CMK (cell line): ENCODE results near the gene ABLIM1.

Experiments
- DNase-seq: peaks from one replicate; pipeline ENCODE4 v3.0.0-alpha.2; 2010; ENCODE audit warnings: low read depth

ABLIM1 gene

DNA sequence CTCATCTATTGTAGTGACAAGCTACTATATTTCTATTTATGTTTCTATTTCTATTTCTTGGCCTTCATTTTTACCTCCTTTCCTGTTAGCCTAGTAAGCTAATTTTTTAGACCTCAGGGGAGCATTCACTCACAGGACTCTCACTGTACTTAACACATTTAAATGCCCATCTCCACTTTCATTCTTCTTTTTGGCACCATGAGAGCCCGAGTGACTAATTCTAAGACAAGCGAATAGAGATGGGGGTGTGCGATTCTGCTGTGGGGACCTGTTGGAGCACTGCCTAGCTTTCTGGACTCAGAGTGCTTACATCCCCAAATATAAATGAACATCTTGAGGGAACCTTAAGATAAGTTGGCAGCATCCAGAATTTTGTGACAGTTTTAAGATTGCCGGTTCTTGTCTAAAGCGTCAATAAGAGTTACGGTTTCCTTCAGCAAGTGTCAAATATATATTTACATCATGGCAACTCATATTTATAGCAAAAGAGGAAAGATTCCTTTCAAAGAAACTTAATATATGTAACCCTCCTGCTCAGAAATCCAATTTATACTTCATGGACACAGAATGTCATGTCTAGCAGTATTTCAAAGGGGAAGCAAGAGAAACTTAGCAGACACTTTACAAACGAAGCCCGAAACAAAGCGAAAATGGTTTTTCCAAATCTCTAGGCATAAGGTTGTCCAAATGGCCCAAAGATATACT lies 199.7 kb downstream of the ABLIM1 start:
- DNase-seq: no peak

DNA sequence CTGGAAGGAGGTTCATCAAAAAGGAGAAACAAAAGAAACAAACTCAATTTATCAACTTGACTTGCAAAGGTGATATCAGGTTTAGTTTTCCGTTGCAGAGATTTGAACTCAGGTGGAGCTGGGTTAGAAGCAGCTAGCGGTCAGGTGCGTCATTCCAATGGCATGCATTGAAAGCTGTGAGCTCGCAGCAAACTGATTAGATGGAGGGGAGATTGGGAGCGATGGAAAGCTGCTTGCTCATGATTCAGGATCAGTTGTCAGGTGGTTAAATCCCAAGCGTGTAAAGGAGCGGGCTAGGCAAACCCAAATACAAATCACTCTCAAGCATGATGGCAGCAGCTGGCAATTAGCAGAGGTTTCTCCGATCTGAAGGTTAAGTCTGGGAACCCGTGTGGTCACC lies 204.5 kb downstream of the ABLIM1 start:
- DNase-seq: no peak

DNA sequence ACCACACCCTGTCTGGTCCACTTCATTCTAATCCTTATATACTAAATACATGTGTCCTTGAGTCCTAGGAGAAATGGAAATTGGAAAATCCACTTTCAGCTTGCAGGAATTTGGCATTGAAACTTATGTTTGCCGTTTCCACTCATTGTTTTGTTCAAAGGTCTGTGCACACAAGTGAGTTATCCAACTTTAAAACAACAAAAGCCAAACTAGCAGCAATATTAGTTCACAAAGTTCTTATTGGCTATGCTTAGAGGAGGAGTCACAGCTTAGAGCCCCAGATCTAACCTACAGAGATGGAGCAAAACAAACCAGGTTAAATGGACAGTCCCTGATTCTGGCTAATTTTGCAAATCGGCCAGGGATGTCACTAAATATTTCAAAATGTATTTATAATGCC lies 209.2 kb downstream of the ABLIM1 start:
- DNase-seq: no peak

DNA sequence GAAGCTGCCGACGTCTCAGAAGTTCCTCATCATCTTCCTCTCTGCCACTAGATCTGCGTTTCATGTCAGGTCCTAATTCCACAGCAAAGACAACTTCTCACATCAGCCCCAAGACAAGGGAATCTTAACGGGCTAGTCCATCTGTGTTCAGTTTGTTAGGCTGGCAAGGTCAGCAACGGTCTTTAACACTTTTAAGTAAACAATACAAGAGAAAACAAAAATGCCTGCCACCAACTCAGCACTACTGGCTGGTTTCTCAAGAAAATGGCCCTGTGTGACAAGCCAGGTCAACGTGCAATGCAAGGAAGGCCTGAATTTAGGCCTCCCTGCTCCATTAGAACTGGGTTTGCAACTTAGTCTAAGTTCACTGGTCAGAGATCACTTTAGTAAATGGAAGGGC lies 212.7 kb downstream of the ABLIM1 start:
- DNase-seq: no peak

DNA sequence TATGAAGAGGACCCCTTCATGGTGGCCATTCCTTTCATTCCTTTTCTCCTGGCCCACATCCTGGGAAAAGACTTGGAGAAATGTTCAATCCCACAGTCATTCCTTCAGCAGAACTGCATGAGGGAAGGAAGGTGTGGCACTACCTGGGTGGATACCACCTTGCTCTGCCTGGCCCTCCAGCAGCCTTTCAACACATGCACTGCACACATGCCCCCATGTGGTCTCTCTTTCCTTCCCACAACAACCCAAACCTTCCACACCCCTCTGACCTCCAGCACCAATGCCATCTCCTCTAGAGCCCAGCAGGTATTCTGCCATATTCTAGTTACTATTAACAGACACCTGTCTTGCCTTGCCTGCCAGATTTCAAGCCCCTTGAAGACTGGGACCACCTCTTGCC lies 213.3 kb downstream of the ABLIM1 start:
- DNase-seq: no peak

DNA sequence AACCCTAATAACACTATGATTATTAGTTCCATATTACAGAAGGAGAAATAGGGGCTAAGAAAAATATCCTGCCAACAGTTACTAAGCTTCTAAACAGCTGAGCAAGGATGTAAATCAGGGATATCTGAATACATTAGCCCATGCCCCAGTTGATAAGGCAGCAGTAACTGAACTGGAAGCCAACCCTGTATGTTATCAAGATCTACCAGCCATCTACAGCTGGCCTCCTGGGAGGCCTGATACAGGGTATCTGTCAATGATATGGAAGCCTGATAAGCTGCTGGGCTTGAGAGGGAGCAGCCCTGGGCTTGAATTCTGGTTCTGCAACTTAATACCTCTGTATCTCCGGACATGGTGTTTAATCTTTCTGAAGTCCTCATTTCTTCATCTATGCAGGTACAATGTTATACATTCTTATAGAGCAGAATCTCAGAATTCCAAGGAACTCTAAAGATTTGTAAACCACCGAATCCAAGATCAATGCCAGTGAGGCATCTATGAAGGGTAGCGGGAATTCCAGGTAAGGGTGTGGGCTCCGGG lies 215.9 kb downstream of the ABLIM1 start:
- DNase-seq: peak; percentile 29

DNA sequence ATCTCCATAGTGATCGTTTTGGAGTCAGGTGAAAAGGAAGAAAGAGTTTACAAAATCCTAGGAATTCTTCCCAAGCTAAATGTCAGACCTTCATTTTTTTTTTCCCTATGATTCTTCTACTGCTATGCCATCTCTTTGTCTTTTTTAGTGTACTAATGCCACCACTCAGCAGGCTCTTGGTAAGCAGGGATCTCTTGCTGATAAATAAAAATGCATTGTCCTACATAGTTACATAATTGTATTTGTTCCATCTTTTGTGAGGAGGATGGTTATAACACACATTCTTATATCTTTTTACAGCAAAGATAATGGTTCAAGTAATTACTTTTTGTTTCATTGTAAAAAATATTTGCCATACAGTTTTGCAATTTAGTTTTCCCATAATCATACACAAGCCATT lies 217.0 kb downstream of the ABLIM1 start:
- no peak for DNase-seq

DNA sequence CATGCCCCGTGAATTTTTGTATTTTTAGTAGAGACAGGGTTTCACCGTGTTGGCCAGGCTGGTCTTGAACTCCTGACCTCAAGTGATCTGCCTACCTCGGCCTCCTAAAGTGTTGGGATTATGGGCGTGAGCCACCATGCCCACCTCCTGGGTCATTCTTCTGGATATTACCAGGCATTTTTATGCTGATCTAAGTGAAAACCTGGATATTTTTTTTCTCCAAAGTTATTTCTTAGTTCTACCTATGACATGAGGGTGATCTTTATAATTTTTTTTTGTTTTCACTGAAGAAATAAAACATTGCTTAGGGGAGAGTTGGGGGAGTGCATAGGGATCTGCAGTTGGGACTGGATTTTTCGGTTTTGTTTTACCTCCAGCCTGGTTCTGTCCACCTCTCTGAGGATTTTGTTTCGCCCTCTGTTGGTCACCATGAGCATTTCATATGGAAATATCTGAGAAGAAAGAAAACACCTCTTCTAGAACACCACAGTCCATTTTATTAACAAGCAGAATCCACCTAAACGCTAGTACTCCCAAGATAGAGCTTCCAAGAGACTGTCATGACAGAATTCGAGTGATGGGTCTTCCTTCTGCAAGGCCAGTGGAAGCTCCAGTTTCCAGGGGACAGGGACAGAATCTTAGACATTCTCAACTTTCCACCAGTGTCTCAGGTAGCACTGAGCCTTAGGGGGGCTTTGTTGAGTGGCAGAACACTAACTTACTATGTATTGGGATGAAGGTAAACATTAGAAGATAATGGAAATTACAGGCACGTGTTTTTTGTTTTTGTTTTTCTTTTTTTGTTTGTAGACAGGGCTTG lies 220.4 kb downstream of the ABLIM1 start:
- DNase-seq: no peak

DNA sequence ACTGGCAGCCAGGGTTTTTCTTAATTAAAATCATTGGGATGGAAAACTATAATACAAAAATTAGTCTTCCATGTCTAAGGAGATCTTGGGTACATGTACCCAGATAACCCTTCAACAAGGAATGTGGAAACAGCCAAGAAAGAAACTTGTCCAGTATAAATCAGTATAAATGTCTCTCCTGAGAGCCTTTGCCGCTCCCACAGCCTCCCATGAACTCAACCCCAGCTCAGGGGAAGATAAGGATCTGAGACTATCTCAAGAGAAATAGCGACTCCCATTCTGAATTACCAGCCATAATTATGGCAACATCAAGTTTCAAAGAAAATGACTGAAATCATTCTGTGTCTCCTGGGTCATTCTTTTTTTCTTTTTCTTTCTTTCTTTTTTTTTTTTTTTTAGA lies 221.1 kb downstream of the ABLIM1 start:
- DNase-seq: no peak

DNA sequence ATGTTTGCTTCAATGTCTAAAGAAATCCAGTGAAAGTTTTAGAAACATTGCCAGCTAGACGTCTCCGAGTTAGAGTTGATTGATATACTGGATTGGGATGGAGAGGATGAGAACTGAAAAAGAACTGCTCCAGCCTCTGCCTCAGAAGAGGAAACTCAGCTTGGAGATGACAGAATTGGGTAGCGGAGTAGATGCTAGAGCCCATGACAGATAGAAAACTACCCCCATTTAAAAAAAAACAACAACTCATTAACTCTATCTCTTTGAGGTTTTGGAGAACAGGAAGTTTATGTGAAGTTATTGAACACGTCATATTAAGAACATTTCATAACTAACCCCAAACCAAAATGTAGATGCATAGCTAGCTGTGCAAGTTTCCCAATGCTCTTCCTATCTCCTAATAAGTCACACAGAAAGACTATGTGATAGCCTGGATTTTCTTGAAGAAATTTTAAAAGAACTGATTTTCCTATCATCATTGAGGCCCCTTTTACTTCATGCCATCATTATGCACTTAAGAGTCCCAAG lies 225.4 kb downstream of the ABLIM1 start:
- no peak for DNase-seq

DNA sequence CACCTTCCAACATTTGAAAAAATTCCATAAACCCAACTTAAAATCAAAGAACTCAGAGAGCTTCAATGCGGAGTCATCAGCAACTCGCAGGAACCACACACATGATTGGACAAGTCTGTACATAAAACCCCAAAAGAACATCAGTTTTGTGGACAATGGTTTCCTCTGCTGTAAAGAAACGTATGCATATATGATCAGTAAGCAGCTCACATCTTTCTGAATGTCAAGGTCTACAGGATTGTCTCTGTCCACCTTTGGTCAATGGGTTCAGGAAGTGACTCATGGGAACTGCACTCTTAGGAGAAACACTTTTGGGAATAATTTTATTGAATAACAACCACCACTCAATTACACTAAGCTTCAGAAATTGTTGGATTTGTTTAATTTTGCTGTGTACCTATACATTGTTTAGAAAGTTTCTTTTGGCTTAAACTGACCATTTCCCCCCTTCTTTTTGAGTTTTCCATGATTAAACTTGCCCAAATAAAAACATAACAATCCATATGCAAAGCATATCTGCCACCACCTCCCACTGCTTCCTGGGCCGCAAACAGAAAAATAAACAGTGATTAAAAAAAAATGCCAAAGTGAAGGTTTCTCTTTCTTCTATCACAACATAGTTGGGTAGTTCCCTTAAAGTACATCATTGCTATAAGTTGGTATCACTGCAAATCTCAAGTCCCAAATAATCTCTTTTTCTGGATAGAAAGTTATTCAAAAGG lies 226.5 kb downstream of the ABLIM1 start:
- DNase-seq: no peak

DNA sequence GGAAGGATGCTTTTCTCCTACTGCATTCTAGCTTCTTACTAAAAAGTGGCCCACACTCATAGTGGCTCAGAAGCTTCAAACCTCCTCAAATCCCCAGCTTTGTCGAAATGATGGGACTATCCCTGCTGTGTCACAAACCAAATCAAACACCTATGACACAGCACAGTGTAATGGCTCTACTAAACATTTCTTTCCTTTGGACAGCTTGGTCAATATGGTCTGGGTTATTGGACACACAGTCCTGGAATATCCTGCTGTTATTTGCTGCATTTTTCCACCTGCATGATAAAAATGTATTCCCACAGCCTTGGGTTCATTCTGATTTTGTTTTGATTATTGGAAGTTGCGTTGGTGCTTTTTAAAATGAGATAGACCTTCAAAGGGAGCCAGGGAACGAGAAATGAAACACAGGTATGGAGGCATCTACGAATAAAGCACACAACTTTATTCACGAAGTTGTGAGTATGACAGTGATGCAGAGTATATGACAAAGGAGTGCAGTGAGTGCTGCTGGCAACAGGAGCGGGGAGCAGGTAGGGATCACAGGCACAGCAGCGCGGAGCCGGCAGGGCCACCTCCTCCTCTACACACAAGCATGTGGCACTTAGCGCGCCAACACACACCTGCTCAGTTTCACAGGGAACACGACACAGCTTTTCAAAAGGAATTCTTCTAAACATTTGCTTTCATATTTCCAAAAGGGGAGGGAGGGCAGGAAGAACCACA lies 227.2 kb downstream of the ABLIM1 start:
- DNase-seq: no peak

DNA sequence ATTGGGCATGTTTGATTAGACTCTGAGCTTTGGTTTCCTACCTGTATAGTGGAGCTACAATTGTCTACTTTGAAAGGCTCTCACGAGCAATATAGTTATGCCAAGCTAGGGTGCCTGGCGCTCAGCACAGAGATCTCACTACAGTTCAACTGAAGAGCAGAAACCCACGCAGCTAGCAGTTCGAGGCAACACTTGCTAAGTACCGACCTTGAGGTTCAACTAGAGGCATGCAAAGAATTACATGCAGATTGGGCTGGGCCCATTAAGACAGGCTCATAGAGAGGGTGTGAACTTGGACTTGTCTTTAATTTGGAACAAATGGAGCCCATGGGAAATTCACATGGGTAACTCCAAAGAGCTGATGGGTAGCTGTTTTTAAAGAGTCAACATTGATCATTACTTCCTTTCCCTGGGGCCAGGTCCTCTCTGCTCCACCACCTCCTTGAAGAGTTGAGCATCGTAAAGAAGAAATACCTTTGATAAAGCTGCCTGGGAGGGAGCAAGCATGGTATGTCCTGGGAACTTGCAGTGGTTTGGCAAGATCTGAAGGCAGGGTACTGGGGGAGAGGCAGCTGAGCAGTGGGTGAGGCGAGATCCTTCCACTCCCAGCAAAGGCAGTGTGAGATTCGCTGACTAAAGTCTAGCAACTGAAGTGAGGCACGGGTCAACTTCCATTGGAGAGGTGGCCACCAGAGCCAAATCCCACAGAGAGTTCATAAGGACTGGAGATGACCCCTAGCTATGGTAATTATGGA lies 228.3 kb downstream of the ABLIM1 start:
- no peak for DNase-seq

DNA sequence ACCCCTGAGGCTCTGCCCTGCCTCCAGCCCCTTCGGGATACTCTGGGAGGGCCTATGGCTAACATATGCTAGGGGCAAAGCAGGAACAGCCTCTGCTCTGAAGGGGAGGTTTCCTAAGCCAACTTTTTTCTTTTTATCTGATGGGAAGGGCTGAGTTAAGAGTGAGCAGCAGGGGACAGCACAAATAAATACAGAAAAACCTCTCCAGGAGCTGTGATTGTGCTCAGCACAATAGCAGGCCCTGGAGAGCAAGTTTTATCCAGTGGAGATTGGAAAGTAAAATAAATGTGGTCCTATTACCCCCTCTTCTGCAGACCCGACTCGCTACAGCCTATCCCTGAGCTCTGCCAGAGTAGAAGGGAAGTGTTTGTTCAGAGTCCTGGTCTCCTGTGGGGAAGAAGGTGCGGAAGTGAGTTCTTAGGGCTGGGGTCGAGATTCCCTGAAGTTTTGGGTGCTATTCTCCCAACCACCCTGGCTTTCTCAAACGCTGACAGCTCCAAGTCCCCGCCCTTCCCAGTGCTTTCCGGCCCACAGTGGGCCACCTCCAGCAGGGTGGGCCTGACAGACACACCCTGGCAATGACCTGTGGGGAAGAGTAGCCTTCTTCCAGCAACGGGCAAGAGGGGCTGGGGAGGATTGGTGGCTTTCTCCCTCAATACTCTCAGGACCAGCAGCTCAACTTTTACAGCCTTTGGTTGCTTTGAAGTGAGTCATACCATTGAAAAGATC lies 230.8 kb downstream of the ABLIM1 start:
- DNase-seq: no peak

DNA sequence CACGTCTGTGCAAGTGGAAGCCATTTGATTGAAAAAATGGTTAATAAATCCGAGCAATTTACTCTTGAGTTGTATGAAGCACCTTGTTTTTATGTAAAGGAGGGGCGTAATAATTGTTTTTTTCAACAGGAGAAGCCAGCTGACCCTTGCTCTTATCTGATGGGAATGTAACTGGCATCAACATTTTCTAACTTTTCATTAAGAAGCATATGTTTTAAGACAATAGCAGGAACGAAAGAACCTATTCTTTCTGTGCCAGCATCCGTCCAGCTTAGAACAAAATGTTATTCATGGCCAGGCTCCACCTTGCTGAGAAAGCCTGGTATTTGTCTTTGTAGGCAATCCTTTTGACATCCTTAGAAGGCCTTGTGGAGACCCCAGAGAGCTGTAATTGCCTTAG lies 231.6 kb downstream of the ABLIM1 start:
- DNase-seq: no peak

DNA sequence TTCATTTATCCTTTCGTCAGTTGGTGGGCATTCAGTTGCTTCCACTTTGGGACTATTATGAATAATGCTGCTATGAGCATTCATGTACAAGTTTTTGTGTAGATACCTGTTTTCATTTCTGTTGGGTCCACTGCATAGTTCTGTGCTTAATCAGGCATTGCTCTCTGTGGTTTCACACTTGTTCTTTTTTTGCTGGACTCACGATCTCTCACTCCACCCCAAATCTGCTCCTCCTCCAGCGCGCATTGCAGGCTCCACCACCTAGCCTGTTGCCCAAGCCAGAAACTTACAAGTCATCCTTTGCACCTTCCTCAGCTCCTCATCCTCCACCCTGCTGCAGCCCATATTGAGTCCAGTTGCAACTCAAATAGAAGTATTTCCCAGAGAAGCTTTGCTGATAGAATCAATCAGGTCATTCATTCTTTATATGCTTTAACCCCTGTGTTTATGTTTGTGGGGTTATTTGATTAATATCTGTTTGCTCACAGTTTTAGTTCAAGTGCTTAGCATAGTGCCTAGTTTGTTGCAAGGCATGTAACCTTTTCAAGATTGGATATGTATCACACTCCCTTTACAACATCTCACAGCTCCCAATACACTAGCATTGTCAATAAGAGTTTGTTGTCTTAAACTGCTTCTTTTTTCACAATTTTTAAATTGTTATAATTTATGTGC lies 237.1 kb downstream of the ABLIM1 start:
- no peak for DNase-seq

DNA sequence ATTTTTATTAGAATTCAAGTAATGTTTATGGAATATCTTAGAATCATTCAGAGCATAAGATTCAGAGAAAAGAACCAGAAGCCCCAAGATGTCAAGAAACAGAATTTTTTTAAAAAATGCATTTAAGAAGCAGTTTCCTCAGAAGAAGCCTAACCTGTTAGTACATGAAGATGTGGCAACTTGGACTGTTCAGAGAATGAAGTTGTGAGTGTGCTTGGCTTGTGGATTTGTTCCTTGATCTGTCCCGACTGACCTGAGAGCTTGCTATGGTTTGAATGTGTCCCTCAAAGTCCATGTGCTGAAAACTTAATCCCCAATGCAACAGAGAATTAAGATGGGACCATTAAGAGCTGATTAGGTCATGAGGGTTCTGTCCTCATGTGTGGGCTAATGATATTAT lies 240.0 kb downstream of the ABLIM1 start:
- no peak for DNase-seq

DNA sequence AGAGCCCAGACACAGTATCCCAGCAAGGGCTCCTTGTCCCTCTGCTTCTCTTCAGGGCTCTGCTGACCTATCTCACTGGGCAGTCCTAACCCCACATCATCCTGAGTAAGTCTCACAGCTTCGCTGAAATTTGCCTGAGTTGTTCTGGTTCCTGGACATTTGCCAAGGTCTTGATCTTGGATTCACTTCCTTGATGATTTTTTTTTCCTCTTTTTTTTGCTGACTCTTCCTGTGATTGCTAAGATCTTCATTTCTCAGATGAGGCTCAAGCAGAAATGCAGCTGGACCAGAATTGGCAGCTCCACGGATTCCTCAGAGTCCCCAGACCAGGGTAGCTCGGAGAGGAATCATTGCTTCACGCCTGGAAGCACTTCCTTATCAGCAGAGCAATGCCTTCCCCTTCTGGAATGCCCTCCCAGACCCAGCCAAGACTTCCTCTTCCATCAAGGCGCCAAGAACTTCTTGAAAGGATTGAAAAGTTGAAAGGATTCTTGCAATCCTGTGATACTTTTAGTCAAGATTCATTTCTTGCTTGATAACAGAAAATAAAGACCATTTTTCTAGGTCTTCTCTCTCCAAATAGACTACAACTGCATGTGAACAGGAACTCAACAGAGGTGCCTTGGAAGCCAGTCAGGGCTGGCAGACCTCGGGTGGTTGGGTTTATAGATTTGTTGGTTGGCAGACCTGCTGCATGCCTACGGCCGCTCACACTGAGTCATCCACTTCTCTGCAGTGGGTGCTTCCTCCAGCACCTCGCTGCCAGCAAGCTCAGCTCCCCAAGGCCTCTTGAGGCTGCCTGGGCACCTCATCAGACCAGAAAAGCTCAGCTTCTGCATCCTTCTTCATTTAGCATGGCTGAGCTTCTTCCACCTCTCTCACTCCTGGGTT lies 244.9 kb downstream of the ABLIM1 start:
- DNase-seq: no peak

DNA sequence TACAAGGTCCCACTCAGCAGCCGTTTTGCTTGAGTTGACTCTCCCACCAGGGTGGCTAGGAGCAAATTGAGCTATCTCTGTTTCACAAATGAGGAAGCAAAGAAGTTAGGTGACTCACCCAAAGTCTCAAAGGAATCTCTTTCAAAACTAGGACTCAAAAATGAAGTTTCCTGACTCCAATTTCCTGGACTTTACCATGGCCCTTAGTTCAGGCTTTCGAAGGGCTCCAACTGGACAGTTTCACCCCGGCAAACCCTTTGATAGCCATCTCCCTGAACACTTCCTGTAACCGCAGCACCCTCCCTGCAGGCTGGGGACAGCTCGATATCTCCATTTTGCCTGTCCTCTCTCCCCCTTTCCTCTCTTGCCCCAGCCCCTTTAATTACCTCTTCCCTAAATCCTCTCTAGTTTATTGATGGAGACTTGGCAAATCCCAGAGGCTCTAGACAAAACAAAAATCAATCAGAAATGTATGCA lies 249.1 kb downstream of the ABLIM1 start:
- DNase-seq: no peak
